Measurements from ENCODE around the gene RTCA.

Gene RTCA

DNA sequence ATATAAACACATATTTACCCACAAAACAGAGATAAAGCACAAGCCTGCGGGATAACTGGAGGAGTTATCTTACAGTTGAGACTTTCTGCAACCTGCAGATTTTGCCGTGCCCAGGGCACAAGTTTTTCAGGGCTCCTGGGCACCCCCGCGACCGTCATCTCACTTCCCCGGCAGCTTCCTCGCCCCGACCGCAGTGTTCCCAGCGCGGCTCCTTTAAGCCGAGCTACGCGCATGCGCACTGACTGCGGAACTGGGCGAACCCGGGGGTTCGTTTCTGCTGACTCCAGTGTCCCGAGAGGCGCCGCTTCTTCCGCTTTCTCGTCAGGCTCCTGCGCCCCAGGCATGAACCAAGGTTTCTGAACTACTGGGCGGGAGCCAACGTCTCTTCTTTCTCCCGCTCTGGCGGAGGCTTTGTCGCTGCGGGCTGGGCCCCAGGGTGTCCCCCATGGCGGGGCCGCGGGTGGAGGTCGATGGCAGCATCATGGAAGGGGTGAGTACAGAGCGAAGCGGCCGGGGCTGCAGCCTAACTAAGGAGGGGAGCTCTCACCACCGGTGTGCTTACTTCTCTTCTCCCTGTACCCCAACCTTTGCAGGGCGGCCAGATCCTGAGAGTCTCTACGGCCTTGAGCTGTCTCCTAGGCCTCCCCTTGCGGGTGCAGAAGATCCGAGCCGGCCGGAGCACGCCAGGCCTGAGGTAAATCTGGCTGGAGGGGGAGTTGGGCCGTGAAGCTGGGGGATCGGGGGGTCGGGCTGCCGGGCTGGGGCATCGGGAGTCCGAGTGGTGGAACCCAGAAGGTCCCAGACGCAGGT is at the start of gene RTCA:
Gene RTCA (plus strand): TSS at position 286 of the 810 bp plus-strand sequence. CDS start 160 bp downstream, at position 446.
- H3K27me3 ChIP-seq (ENCODE audit: control insufficient read depth, low read length): no peaks in the 10 kb centered on the region
- peaks cover 23% of the 10 kb centered on the region for H3K4me1 ChIP-seq (ENCODE audit: control insufficient read depth, low read length)
- peak within 1 kb of the TSS; percentile 86 for H3K4me3 ChIP-seq (ENCODE audit: low read length)
- H3K36me3 ChIP-seq (ENCODE audit: control insufficient read depth, low read length): peaks cover 47% of the 10 kb centered on the region
- peak within 1 kb of the TSS; percentile 88 for H3K4me2 ChIP-seq (ENCODE audit: low read length)
- no peaks in the 10 kb centered on the region for H3K9me2 ChIP-seq (replicated peaks; ENCODE audit: control insufficient read depth, low read length)
- no peaks in the 10 kb centered on the region for H3K9me3 ChIP-seq (ENCODE audit: control insufficient read depth, insufficient read depth, low read length)
- H3K27ac ChIP-seq (ENCODE audit: low read depth, low read length): peak within 1 kb of the TSS; percentile 48
- no peaks in the 10 kb centered on the region for H4K20me1 ChIP-seq (ENCODE audit: control insufficient read depth, insufficient read depth, low read depth, low read length)
- TF ChIP-seq, protein P1, sequence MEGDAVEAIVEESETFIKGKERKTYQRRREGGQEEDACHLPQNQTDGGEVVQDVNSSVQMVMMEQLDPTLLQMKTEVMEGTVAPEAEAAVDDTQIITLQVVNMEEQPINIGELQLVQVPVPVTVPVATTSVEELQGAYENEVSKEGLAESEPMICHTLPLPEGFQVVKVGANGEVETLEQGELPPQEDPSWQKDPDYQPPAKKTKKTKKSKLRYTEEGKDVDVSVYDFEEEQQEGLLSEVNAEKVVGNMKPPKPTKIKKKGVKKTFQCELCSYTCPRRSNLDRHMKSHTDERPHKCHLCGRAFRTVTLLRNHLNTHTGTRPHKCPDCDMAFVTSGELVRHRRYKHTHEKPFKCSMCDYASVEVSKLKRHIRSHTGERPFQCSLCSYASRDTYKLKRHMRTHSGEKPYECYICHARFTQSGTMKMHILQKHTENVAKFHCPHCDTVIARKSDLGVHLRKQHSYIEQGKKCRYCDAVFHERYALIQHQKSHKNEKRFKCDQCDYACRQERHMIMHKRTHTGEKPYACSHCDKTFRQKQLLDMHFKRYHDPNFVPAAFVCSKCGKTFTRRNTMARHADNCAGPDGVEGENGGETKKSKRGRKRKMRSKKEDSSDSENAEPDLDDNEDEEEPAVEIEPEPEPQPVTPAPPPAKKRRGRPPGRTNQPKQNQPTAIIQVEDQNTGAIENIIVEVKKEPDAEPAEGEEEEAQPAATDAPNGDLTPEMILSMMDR (IDR thresholded peaks at IDR 0.05; ENCODE audit: low read depth, low read length, poor library complexity, severe bottlenecking): no peak
- TF ChIP-seq EZH2phosphoT487 (IDR thresholded peaks at IDR 0.05; ENCODE audit: borderline replicate concordance, low read length): no peak
- H3K79me2 ChIP-seq (ENCODE audit: control insufficient read depth, low read length): peaks cover 45% of the 10 kb centered on the region
- no peaks in the 10 kb centered on the region for H3F3A ChIP-seq (ENCODE audit: control insufficient read depth, insufficient read depth)

DNA sequence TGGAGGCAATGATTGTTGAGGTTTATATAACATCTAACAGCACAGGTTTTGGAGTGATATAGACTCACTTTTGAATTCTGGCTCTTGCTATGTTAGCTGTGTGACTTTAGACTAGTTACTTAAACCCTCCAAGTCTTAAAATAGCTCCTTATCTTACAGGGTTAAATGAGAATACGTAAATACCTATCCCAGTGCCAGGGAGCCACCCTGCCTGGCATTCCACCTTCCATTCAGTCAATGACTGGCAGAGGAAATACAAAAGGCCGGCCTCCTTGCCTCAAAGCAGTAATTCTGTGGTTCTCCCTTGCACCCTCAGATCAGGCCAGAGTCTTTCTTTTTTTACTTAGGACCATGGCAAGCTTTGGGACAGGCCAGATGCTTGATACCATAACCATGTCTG is 48.2 kb upstream of the RTCA start:
- H3K4me2 ChIP-seq (ENCODE audit: low read length): no peak overlapping the region
- no peaks in the 10 kb centered on the region for H3K9me3 ChIP-seq (ENCODE audit: control insufficient read depth, insufficient read depth, low read length)
- H3K9me2 ChIP-seq (replicated peaks; ENCODE audit: control insufficient read depth, low read length): no peaks in the 10 kb centered on the region
- TF ChIP-seq EZH2phosphoT487 (IDR thresholded peaks at IDR 0.05; ENCODE audit: borderline replicate concordance, low read length): no peak
- TF ChIP-seq, protein P1 (IDR thresholded peaks at IDR 0.05; ENCODE audit: low read depth, low read length, poor library complexity, severe bottlenecking): no peak
- no peaks in the 10 kb centered on the region for H3F3A ChIP-seq (ENCODE audit: control insufficient read depth, insufficient read depth)
- H3K79me2 ChIP-seq (ENCODE audit: control insufficient read depth, low read length): no peaks in the 10 kb centered on the region
- peaks cover 33% of the 10 kb centered on the region for H3K36me3 ChIP-seq (ENCODE audit: control insufficient read depth, low read length)
- H3K4me3 ChIP-seq (ENCODE audit: low read length): no peak overlapping the region
- H3K27me3 ChIP-seq (ENCODE audit: control insufficient read depth, low read length): no peaks in the 10 kb centered on the region
- no peaks in the 10 kb centered on the region for H4K20me1 ChIP-seq (ENCODE audit: control insufficient read depth, insufficient read depth, low read depth, low read length)
- H3K4me1 ChIP-seq (ENCODE audit: control insufficient read depth, low read length): no peaks in the 10 kb centered on the region
- H3K27ac ChIP-seq (ENCODE audit: low read depth, low read length): no peak overlapping the region

DNA sequence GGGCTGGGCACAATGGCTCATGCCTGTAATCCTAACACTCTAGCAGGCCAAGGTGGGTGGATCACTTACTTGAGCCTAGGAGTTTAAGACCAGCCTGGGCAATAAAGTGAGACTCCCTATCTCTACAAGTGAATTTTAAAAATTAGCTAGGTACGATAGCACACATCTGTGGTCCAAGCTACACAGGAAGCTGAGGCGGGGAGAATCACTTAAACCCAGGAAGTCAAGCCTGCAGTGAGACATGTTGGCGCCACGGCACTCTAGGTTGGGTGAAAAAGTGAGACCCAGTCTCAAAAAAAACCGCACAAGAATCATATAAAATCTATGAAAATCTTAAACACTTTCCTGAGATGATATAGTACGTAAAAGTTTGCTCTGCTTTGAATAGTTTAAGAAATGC is 46.6 kb upstream of the RTCA start:
- Histone ChIP-seq H3K27ac (ENCODE audit: low read depth, low read length) (no peak overlapping the region), H3K4me2 (ENCODE audit: low read length) (no peak overlapping the region), H3K9me3 (ENCODE audit: control insufficient read depth, insufficient read depth, low read length) (no peaks in the 10 kb centered on the region), H3K9me2 (replicated peaks; ENCODE audit: control insufficient read depth, low read length) (no peaks in the 10 kb centered on the region), H3K27me3 (ENCODE audit: control insufficient read depth, low read length) (no peaks in the 10 kb centered on the region), H3K4me3 (ENCODE audit: low read length) (no peak overlapping the region), H3F3A (ENCODE audit: control insufficient read depth, insufficient read depth) (no peaks in the 10 kb centered on the region), H3K36me3 (ENCODE audit: control insufficient read depth, low read length) (peaks cover 23% of the 10 kb centered on the region), H3K79me2 (ENCODE audit: control insufficient read depth, low read length) (no peaks in the 10 kb centered on the region), H3K4me1 (ENCODE audit: control insufficient read depth, low read length) (no peaks in the 10 kb centered on the region), H4K20me1 (ENCODE audit: control insufficient read depth, insufficient read depth, low read depth, low read length) (no peaks in the 10 kb centered on the region)
- TF ChIP-seq, protein P1 (IDR thresholded peaks at IDR 0.05; ENCODE audit: low read depth, low read length, poor library complexity, severe bottlenecking): no peak
- no peak for TF ChIP-seq EZH2phosphoT487 (IDR thresholded peaks at IDR 0.05; ENCODE audit: borderline replicate concordance, low read length)
